Naive thymus-derived CD4-positive, alpha-beta T cell (primary cell): Measurements from ENCODE around the gene PLCL1. TPM values are rescaled to one million over a fixed set of nuclear protein-coding genes. Genes with fewer than 3 reads are reported as not detected.
A peak's percentile ranks its signal among the peaks of the same experiment; 100 is the strongest.

Source experiments
- ATAC-seq: fragments of 150-1000 bp; cut with Tn5 transposase; 2 replicates; pipeline ENCODE4 v1.10.0; 2021; ENCODE audit warnings: mild to moderate bottlenecking, moderate library complexity
- CTCF ChIA-PET: fragments of 350-600 bp; sonication (Branson Sonifier 250); formaldehyde crosslinking; loops from one replicate; lab custom pipeline; 2021; ENCODE audit warnings: antibody characterized with exemption; lab: Charles Lee
- POLR2A ChIA-PET: fragments of 350-600 bp; sonication (Branson Sonifier 250); formaldehyde crosslinking; loops from one replicate; lab custom pipeline; 2021; ENCODE audit warnings: antibody characterized with exemption, inconsistent platforms; lab: Charles Lee
- DNase-seq, 9 donors: peaks; one replicate each; pipeline versions ENCODE4 v3.0.0 to v3.0.0-alpha.2; 2020 to 2022; ENCODE audit warnings: mixed read lengths in 1 of 9
- H3K27ac ChIP-seq: one replicate; pipeline ENCODE4 v1.7.0; 2013; ENCODE audit warnings: mild to moderate bottlenecking, low read depth, low read length, moderate library complexity
- H3K27me3 ChIP-seq, 2 donors: one replicate each; pipeline ENCODE4 v1.7.0; 2013; ENCODE audit warnings: low read length in 2 of 2, mild to moderate bottlenecking in 2 of 2, moderate library complexity in 2 of 2; ENCODE audit not compliant: control insufficient read depth in 2 of 2, insufficient read depth in 2 of 2
- H3K36me3 ChIP-seq, 3 experiments: 1 replicate in 2 of 3; 2 replicates in 1 of 3; pipeline ENCODE4 v1.7.0; 2013; ENCODE audit warnings: low read length in 3 of 3, mild to moderate bottlenecking in 3 of 3, moderate library complexity in 1 of 3; ENCODE audit not compliant: insufficient read depth in 3 of 3, control insufficient read depth in 2 of 3
- H3K4me1 ChIP-seq, 2 donors: one replicate each; pipeline ENCODE4 v1.7.0; 2013; ENCODE audit warnings: low read length in 2 of 2, mild to moderate bottlenecking in 2 of 2, moderate library complexity in 1 of 2; ENCODE audit not compliant: control insufficient read depth in 2 of 2, insufficient read depth in 2 of 2
- H3K4me3 ChIP-seq: 2 replicates; pipeline ENCODE4 v1.7.0; 2013; ENCODE audit warnings: mild to moderate bottlenecking, low read length
- H3K9me3 ChIP-seq, 3 experiments: 1 replicate in 2 of 3; 2 replicates in 1 of 3; pipeline ENCODE4 v1.7.0; 2013; ENCODE audit warnings: low read length in 3 of 3; ENCODE audit not compliant: control insufficient read depth in 2 of 3
- H3K27ac Mint-ChIP-seq, 9 donors: one replicate each; pipeline ENCODE4 v1.8.0; 2020 to 2022; ENCODE audit warnings: mixed read lengths in 9 of 9, mild to moderate bottlenecking in 8 of 9, moderate library complexity in 5 of 9, inconsistent platforms in 2 of 9
- H3K27me3 Mint-ChIP-seq, 5 donors: one replicate each; pipeline ENCODE4 v1.8.0; 2021 to 2022; ENCODE audit warnings: mixed read lengths in 5 of 5, mild to moderate bottlenecking in 1 of 5
- H3K36me3 Mint-ChIP-seq, 5 donors: one replicate each; pipeline ENCODE4 v1.8.0; 2020 to 2022; ENCODE audit warnings: mixed read lengths in 5 of 5, mild to moderate bottlenecking in 3 of 5, inconsistent platforms in 1 of 5
- H3K4me1 Mint-ChIP-seq, 7 donors: one replicate each; pipeline ENCODE4 v1.8.0; 2020 to 2022; ENCODE audit warnings: mixed read lengths in 7 of 7, mild to moderate bottlenecking in 3 of 7, inconsistent platforms in 1 of 7
- H3K4me3 Mint-ChIP-seq, 10 donors: one replicate each; pipeline ENCODE4 v1.8.0; 2020 to 2022; ENCODE audit warnings: mild to moderate bottlenecking in 10 of 10, mixed read lengths in 10 of 10, moderate library complexity in 6 of 10, inconsistent platforms in 2 of 10
- H3K9me3 Mint-ChIP-seq, 11 donors: one replicate each; pipeline ENCODE4 v1.8.0; 2020 to 2022; ENCODE audit warnings: mixed read lengths in 11 of 11, mild to moderate bottlenecking in 4 of 11, inconsistent platforms in 1 of 11, moderate library complexity in 1 of 11
- intact Hi-C, 2 donors: fragments of 100-400 bp; cut with micrococcal nuclease; formaldehyde crosslinking; loops; one replicate each; pipeline ENCODE4 v1.15.1; 2023
- polyA plus RNA-seq, 2 donors: library from polyadenylated mRNA; unstranded; fragments of 300-500 nt; fragmentation: Illumina TruSeq; gene quantifications; one replicate each; pipeline ENCODE4 v1.2.3, GENCODE V29; 2021
- total RNA-seq, 6 experiments: library from RNA in 5 of 6; stranded (reverse) in 5 of 6; gene quantifications; 1 replicate in 5 of 6; 2 replicates in 1 of 6; pipeline ENCODE4 v1.2.3 and lab custom pipeline; 2021 to 2026

The PLCL1 gene
- total and polyA plus RNA-seq, 7 experiments from 2014 or later: 1.8 to 33.7 (median 22.7) TPM

DNA sequence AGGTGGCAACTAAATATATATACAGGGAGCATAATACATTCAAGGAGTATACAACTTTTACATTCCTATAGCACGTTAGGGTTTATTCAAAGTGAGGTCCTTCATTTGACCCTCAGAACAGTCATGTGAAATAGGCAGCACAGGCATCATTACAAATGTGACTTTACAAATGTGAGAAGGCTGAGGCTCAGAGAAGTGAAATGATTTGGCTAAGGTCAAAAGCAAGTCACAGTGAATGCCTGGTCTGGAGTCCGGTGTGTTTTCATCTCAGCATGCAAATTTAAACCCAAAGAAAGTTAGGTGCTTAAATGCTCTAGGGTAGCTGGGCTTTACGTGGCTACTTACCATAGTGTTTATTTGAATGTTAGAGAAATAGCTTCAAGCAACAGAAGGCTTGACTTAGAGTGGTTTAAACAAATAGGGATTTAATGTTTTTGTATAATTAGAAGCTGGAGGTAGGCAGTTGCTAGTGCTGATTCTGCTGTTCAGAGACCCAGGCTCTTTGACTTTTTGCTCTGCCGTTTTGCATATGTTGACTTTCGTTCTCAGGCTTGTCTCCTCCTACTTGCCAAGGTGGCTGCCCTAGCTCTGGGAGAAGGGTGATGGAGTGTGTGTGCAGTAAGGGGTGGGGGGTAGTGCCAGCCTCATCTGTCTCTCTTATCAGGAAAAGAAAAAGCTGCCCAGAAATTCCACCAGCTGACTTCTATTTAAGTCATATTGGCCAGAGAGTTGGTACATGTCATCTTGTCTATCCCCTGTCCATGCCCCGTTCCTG, 89.2 kb downstream of the PLCL1 start:
- peak overlapping the region; percentile 75 to 97 (median 96) for H3K27ac Mint-ChIP-seq
- ATAC-seq (peak; percentile 36), DNase-seq (peak in 3 of 9 donors; percentile 22 to 41 (median 29))
- intact Hi-C loops: loop anchor here (1.0 to 5.0 kb wide), 4 partner anchors 9 to 41 kb away; no protein-coding TSS in a partner anchor
- Histone ChIP-seq H3K36me3 (no peaks in the 10 kb centered on the region), H3K27ac (peak overlapping the region; percentile 61), H3K9me3 (no peaks in the 10 kb centered on the region), H3K4me3 (peak overlapping the region; percentile 28), H3K27me3 (no peaks in the 10 kb centered on the region), H3K4me1 (peaks cover 0 to 50% of the 10 kb centered on the region in 2 donors)
- peaks cover 0 to 15% (median 0%) of the 10 kb centered on the region in 5 donors for H3K36me3 Mint-ChIP-seq
- peak overlapping the region; percentile 60 to 91 (median 85) for H3K4me3 Mint-ChIP-seq
- H3K27me3 Mint-ChIP-seq: peaks cover 0 to 11% (median 0%) of the 10 kb centered on the region in 5 donors
- H3K4me1 Mint-ChIP-seq: peaks cover 32 to 90% (median 81%) of the 10 kb centered on the region in 7 donors
- ChIA-PET CTCF (interaction anchor here (0.5 to 0.6 kb wide), 2 partner anchors 27 to 786 kb away, joined by 3 read pairs; no protein-coding TSS in a partner anchor), POLR2A (interaction anchor here (0.9 to 1.5 kb wide), 4 partner anchors 12 to 90 kb away, joined by 3 to 5 read pairs (median 4); partner anchors contain the start of gene PLCL1)
- H3K9me3 Mint-ChIP-seq: no peaks in the 10 kb centered on the region

DNA sequence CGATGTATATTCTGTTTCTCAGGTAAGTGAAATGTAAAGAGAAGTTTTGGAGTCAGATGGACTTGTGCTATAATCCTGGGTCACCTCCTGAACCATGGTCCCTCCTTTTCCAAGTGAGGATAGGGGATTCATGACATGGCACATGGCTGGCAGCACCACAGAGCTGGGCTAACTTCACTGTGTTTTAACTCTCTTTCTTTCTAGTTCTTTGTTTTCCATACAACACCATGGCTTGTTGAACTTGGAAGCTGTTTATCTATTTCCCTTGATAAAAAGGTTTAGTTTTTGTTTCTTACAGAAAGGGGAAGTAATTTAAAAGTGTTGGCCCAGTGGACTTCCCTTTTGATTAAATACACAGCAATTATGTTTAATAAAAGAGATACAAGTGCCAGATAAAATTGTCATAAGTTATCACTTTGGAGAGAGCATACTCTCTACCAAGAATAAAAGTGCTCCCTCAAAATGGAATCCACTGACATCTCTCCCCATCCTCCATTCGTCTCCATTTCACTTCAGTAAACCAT, 90.4 kb downstream of the PLCL1 start:
- peaks cover 0 to 15% (median 0%) of the 10 kb centered on the region in 5 donors for H3K27me3 Mint-ChIP-seq
- no peaks in the 10 kb centered on the region for H3K9me3 Mint-ChIP-seq
- CTCF ChIA-PET: interaction anchor here (1.0 kb wide), 1 partner anchor 16 kb away, joined by 3 read pairs; no protein-coding TSS in a partner anchor
- H3K4me3 Mint-ChIP-seq: peak overlapping the region in 8 of 10 donors; percentile 65 to 91 (median 86)
- no peak for ATAC-seq
- Histone ChIP-seq H3K27ac (no peak overlapping the region), H3K36me3 (no peaks in the 10 kb centered on the region), H3K27me3 (no peaks in the 10 kb centered on the region), H3K4me3 (no peak overlapping the region), H3K4me1 (peaks cover 0 to 41% of the 10 kb centered on the region in 2 donors), H3K9me3 (no peaks in the 10 kb centered on the region)
- intact Hi-C loops: loop anchor here (1.0 to 5.0 kb wide), 3 partner anchors 7 to 43 kb away; no protein-coding TSS in a partner anchor
- POLR2A ChIA-PET: interaction anchor here (0.5 to 1.4 kb wide), 3 partner anchors 14 to 91 kb away, joined by 3 to 5 read pairs (median 5); partner anchors contain the start of gene PLCL1
- no peak for DNase-seq
- H3K4me1 Mint-ChIP-seq: peaks cover 29 to 84% (median 71%) of the 10 kb centered on the region in 7 donors
- peaks cover 0 to 15% (median 1%) of the 10 kb centered on the region in 5 donors for H3K36me3 Mint-ChIP-seq
- peak overlapping the region in 8 of 9 donors; percentile 93 to 97 (median 96) for H3K27ac Mint-ChIP-seq

DNA sequence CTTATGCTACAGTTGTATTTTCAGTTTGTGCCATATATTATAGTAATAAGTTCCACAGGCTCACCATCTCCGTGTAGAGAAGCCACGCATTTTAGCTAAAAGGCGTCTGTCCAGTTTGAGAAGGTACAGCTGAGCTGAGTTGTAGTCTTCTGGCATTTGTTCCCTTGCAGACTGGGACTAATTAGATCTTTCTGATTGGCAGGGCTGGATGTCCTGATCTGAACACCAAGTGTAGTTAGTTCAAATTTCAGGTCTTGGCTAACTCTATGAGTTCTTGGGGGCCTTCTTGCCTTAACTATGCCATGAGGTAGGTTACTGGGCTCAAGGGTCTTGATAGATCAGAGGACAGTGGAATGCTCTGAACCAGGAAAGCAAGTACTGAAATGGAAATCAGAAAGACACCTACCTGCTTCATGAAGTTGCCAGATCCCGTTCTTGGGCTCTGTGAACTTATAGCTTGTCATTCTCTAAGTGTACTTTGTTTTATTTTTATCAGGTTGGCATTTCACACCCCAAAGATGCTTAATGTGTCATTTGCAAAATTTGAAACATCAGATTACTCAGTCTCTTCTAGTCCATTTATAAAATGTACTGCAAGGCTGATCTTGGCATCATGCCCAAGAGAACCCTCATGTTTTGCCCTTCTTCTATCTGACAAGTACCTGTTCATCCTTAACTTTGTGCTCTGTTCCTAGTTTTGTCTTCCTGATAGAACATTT, 93.7 kb downstream of the PLCL1 start:
- Mint-ChIP-seq H3K27me3 (peaks cover 0 to 37% (median 0%) of the 10 kb centered on the region in 5 donors), H3K27ac (peak overlapping the region in 1 of 9 donors; percentile 21), H3K36me3 (peaks cover 0 to 12% (median 6%) of the 10 kb centered on the region in 5 donors), H3K9me3 (peaks cover 0 to 3% (median 0%) of the 10 kb centered on the region in 11 donors), H3K4me3 (peak overlapping the region in 1 of 10 donors; percentile 22), H3K4me1 (peaks cover 16 to 89% (median 69%) of the 10 kb centered on the region in 7 donors)
- Histone ChIP-seq H3K27ac (no peak overlapping the region), H3K4me1 (peaks cover 0 to 18% of the 10 kb centered on the region in 2 donors), H3K36me3 (no peaks in the 10 kb centered on the region), H3K9me3 (no peaks in the 10 kb centered on the region), H3K4me3 (no peak overlapping the region), H3K27me3 (no peaks in the 10 kb centered on the region)
- CTCF ChIA-PET: no interaction called here
- POLR2A ChIA-PET: no interaction called here
- intact Hi-C loops: no loop called here
- DNase-seq: no peak
- no peak for ATAC-seq

- peak overlapping the region in 8 of 10 donors; percentile 10 to 78 (median 44) for H3K4me3 Mint-ChIP-seq
- peak overlapping the region in 8 of 9 donors; percentile 11 to 91 (median 68) for H3K27ac Mint-ChIP-seq
- no peaks in the 10 kb centered on the region for H3K36me3 ChIP-seq
- ChIA-PET CTCF (interaction anchor here (1.0 kb wide), 1 partner anchor 15 kb away, joined by 4 read pairs; no protein-coding TSS in a partner anchor), POLR2A (interaction anchor here (0.9 kb wide), 1 partner anchor 66 kb away, joined by 3 read pairs; no protein-coding TSS in a partner anchor)
- peaks cover 8 to 88% (median 75%) of the 10 kb centered on the region in 7 donors for H3K4me1 Mint-ChIP-seq
- no peaks in the 10 kb centered on the region for H3K9me3 ChIP-seq
- peaks cover 0 to 3% (median 0%) of the 10 kb centered on the region in 11 donors for H3K9me3 Mint-ChIP-seq
- H3K27me3 ChIP-seq: no peaks in the 10 kb centered on the region
- H3K27me3 Mint-ChIP-seq: peaks cover 0 to 60% (median 0%) of the 10 kb centered on the region in 5 donors
- peaks cover 2 to 25% (median 7%) of the 10 kb centered on the region in 5 donors for H3K36me3 Mint-ChIP-seq
- no peak overlapping the region for H3K4me3 ChIP-seq
- DNase-seq (peak in 8 of 9 donors; percentile 27 to 69 (median 48)), ATAC-seq (peak; percentile 55)
- H3K4me1 ChIP-seq: peaks cover 0 to 12% of the 10 kb centered on the region in 2 donors
- no peak overlapping the region for H3K27ac ChIP-seq
- intact Hi-C loops: loop anchor here in 1 of 2 donors (5.0 kb wide), 1 partner anchor 37 kb away; no protein-coding TSS in a partner anchor
These were observed 100.1 kb downstream of the PLCL1 start for GRCh38 chr2:197904446-197904845.

GRCh38 chr2:197908156-197908555, 103.8 kb downstream of the PLCL1 start:
- POLR2A ChIA-PET: interaction anchor here (0.6 to 1.6 kb wide), 2 partner anchors 16 to 19 kb away, joined by 3 to 6 read pairs; no protein-coding TSS in a partner anchor
- Histone ChIP-seq H3K9me3 (no peaks in the 10 kb centered on the region), H3K27me3 (no peaks in the 10 kb centered on the region), H3K4me3 (no peak overlapping the region), H3K36me3 (no peaks in the 10 kb centered on the region), H3K4me1 (peaks cover 0 to 14% of the 10 kb centered on the region in 2 donors), H3K27ac (no peak overlapping the region)
- peak overlapping the region in 1 of 10 donors; percentile 16 for H3K4me3 Mint-ChIP-seq
- CTCF ChIA-PET: no interaction called here
- ATAC-seq: no peak
- peaks cover 5 to 72% (median 62%) of the 10 kb centered on the region in 7 donors for H3K4me1 Mint-ChIP-seq
- H3K9me3 Mint-ChIP-seq: peaks cover 0 to 1% (median 0%) of the 10 kb centered on the region in 11 donors
- peaks cover 0 to 29% (median 8%) of the 10 kb centered on the region in 5 donors for H3K36me3 Mint-ChIP-seq
- H3K27ac Mint-ChIP-seq: no peak overlapping the region
- intact Hi-C loops: loop anchor here in 1 of 2 donors (2.0 kb wide), 1 partner anchor 15 kb away; no protein-coding TSS in a partner anchor
- H3K27me3 Mint-ChIP-seq: peaks cover 0 to 49% (median 0%) of the 10 kb centered on the region in 5 donors
- no peak for DNase-seq
